Body of pancreas (tissue), 4 donors: ENCODE data around the gene RAB25.

Experiments
- POLR2A ChIP-seq, 3 donors: fragments of 450-650 bp; IDR thresholded peaks; one replicate each; pipeline ENCODE4 v1.6.1; 2016; ENCODE audit warnings: antibody characterized with exemption in 3 of 3, mild to moderate bottlenecking in 2 of 3
- TF ChIP-seq, protein P1 (sequence below), 7 experiments: fragments of 450-650 bp in 4 of 7; fragments of 200-600 bp in 3 of 7; sonication (generic) in 3 of 7; IDR thresholded peaks; one replicate each; pipeline ENCODE4 v1.5.1; 2016 to 2019; ENCODE audit warnings: antibody characterized with exemption in 7 of 7

DNA sequence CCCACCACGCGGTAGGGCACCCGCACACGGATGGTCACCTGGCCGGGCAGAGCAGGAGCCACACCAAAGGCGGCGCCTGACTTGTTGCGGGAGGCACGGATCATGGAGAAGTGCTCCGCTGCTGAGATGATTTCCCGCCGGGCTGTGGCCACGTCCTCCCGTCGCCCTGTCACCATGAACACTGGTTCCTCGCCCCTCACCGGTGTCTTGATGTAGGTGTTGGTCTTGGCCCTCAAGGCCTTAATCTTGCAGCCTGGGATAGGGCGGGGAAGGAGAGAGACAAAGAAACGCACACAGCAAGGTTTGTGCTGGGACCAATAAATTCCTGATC lies 16.4 kb downstream of the RAB25 start:
- TF ChIP-seq POLR2A (IDR thresholded peaks at IDR 0.05) = no peak
- TF ChIP-seq, protein P1, sequence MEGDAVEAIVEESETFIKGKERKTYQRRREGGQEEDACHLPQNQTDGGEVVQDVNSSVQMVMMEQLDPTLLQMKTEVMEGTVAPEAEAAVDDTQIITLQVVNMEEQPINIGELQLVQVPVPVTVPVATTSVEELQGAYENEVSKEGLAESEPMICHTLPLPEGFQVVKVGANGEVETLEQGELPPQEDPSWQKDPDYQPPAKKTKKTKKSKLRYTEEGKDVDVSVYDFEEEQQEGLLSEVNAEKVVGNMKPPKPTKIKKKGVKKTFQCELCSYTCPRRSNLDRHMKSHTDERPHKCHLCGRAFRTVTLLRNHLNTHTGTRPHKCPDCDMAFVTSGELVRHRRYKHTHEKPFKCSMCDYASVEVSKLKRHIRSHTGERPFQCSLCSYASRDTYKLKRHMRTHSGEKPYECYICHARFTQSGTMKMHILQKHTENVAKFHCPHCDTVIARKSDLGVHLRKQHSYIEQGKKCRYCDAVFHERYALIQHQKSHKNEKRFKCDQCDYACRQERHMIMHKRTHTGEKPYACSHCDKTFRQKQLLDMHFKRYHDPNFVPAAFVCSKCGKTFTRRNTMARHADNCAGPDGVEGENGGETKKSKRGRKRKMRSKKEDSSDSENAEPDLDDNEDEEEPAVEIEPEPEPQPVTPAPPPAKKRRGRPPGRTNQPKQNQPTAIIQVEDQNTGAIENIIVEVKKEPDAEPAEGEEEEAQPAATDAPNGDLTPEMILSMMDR (IDR thresholded peaks at IDR 0.05) = no peak
